HEK293 (cell line): ENCODE data around the gene PRRC2B.
A peak's percentile ranks its signal among the peaks of the same experiment; 100 is the strongest.

Experiments
- CTCF ChIA-PET: fragments of 350-600 bp; formaldehyde crosslinking; extraction: SDS; loops from one replicate; lab custom pipeline; 2021; ENCODE audit warnings: antibody characterized with exemption; lab: Yijun Ruan, JAX
- POLR2A ChIA-PET: fragments of 300-600 bp; formaldehyde crosslinking; extraction: SDS; loops from one replicate; lab custom pipeline; 2020; ENCODE audit warnings: antibody characterized with exemption, inconsistent platforms; lab: Yijun Ruan, JAX
- H3K27ac ChIP-seq: fragments of 200-500 bp; sonication (Bioruptor generic); 2 replicates; pipeline ENCODE4 v1.5.1; 2014; ENCODE audit warnings: low read depth, low read length, control low read depth, inconsistent platforms; ENCODE audit errors: extremely low read depth
- H3K36me3 ChIP-seq, 2 experiments: fragments of 200-500 bp in 1 of 2; sonication (Bioruptor generic) in 1 of 2; 1 replicate in 1 of 2; 2 replicates in 1 of 2; pipeline ENCODE4 v1.5.1; 2014 to 2017; ENCODE audit warnings: inconsistent platforms in 2 of 2, low read length in 2 of 2; ENCODE audit not compliant: control insufficient read depth in 2 of 2, insufficient read depth in 1 of 2
- H3K4me1 ChIP-seq: fragments of 200-500 bp; sonication (Bioruptor generic); 2 replicates; pipeline ENCODE4 v1.5.1; 2014; ENCODE audit warnings: mild to moderate bottlenecking, low read length, inconsistent platforms; ENCODE audit not compliant: control insufficient read depth, insufficient read depth
- H3K4me3 ChIP-seq: 2 replicates; pipeline ENCODE4 v1.5.1; 2011; ENCODE audit warnings: low read depth, mild to moderate bottlenecking, control low read depth, low read length, moderate library complexity
- H3K9me3 ChIP-seq: fragments of 200-500 bp; sonication (Bioruptor generic); 2 replicates; pipeline ENCODE4 v1.5.1; 2014; ENCODE audit warnings: low read depth, low read length, inconsistent platforms; ENCODE audit not compliant: control insufficient read depth, insufficient read depth
- CTCF ChIP-seq: fragments of 450-650 bp; formaldehyde crosslinking; IDR thresholded peaks from 2 replicates; pipeline ENCODE4 v1.5.1; 2016; ENCODE audit warnings: missing biosample characterization, missing genetic modification characterization
- GLIS1 ChIP-seq: fragments of 450-650 bp; formaldehyde crosslinking; IDR thresholded peaks from 2 replicates; pipeline ENCODE4 v1.5.1; 2016; ENCODE audit warnings: missing biosample characterization, missing genetic modification characterization
- GLIS2 ChIP-seq: fragments of 450-650 bp; formaldehyde crosslinking; IDR thresholded peaks from 2 replicates; pipeline ENCODE4 v1.5.1; 2016; ENCODE audit warnings: missing biosample characterization, missing genetic modification characterization
- KLF9 ChIP-seq: fragments of 450-650 bp; formaldehyde crosslinking; IDR thresholded peaks from 2 replicates; pipeline ENCODE4 v1.5.1; 2016; ENCODE audit warnings: missing biosample characterization, missing genetic modification characterization, low read depth
- MYNN ChIP-seq: fragments of 450-650 bp; formaldehyde crosslinking; IDR thresholded peaks from 2 replicates; pipeline ENCODE4 v1.5.1; 2016; ENCODE audit warnings: missing biosample characterization, missing genetic modification characterization, borderline replicate concordance
- ZBTB17 ChIP-seq: fragments of 450-650 bp; formaldehyde crosslinking; IDR thresholded peaks from 2 replicates; pipeline ENCODE4 v1.5.1; 2016; ENCODE audit warnings: missing biosample characterization, missing genetic modification characterization
- ZIC2 ChIP-seq: fragments of 450-650 bp; formaldehyde crosslinking; IDR thresholded peaks from 2 replicates; pipeline ENCODE4 v1.5.1; 2016; ENCODE audit warnings: missing biosample characterization, missing genetic modification characterization
- ZNF19 ChIP-seq: fragments of 450-650 bp; formaldehyde crosslinking; IDR thresholded peaks from 2 replicates; pipeline ENCODE4; 2016; ENCODE audit warnings: missing biosample characterization, missing genetic modification characterization, low read depth
- ZNF211 ChIP-seq: fragments of 450-650 bp; formaldehyde crosslinking; IDR thresholded peaks from 2 replicates; pipeline ENCODE4 v1.5.1; 2016; ENCODE audit warnings: low read depth, missing biosample characterization, missing genetic modification characterization
- ZNF24 ChIP-seq: fragments of 450-650 bp; formaldehyde crosslinking; IDR thresholded peaks from 2 replicates; pipeline ENCODE4 v1.5.1; 2016; ENCODE audit warnings: missing biosample characterization, missing genetic modification characterization
- ZNF274 ChIP-seq, 2 experiments: fragments of 200-500 bp in 1 of 2; fragments of 450-650 bp in 1 of 2; sonication (Bioruptor generic) in 1 of 2; formaldehyde crosslinking in 1 of 2; IDR thresholded peaks; 2 replicates each; pipeline versions ENCODE4 v1.5.1 to v1.6.1; 2014 to 2016; ENCODE audit warnings: borderline replicate concordance in 1 of 2, inconsistent platforms in 1 of 2, low read length in 1 of 2, missing biosample characterization in 1 of 2, missing genetic modification characterization in 1 of 2
- ZNF292 ChIP-seq: fragments of 450-650 bp; formaldehyde crosslinking; IDR thresholded peaks from 2 replicates; pipeline ENCODE4 v1.5.1; 2016; ENCODE audit warnings: low read depth, missing biosample characterization, missing genetic modification characterization, borderline replicate concordance
- ZNF404 ChIP-seq: fragments of 450-650 bp; formaldehyde crosslinking; IDR thresholded peaks from 2 replicates; pipeline ENCODE4 v1.5.1; 2017; ENCODE audit warnings: missing biosample characterization, missing genetic modification characterization
- ZNF433 ChIP-seq: fragments of 450-650 bp; formaldehyde crosslinking; IDR thresholded peaks from 2 replicates; pipeline ENCODE4 v1.5.1; 2016; ENCODE audit warnings: missing biosample characterization, missing genetic modification characterization, low read depth
- ZNF530 ChIP-seq: fragments of 450-650 bp; formaldehyde crosslinking; IDR thresholded peaks from 2 replicates; pipeline ENCODE4 v1.5.1; 2016; ENCODE audit warnings: low read depth, missing biosample characterization, missing genetic modification characterization
- ZNF548 ChIP-seq: fragments of 450-650 bp; formaldehyde crosslinking; IDR thresholded peaks from 2 replicates; pipeline ENCODE4 v1.5.1; 2016; ENCODE audit warnings: missing biosample characterization, missing genetic modification characterization
- ZNF555 ChIP-seq: fragments of 450-650 bp; formaldehyde crosslinking; conservative IDR thresholded peaks from 2 replicates; pipeline ENCODE4 v1.5.1; 2017; ENCODE audit warnings: missing biosample characterization, mild to moderate bottlenecking, missing genetic modification characterization, inconsistent platforms
- ZNF623 ChIP-seq: fragments of 450-650 bp; formaldehyde crosslinking; IDR thresholded peaks from 2 replicates; pipeline ENCODE4 v1.5.1; 2016; ENCODE audit warnings: missing biosample characterization, missing genetic modification characterization
- ZNF777 ChIP-seq: fragments of 450-650 bp; formaldehyde crosslinking; IDR thresholded peaks from 2 replicates; pipeline ENCODE4 v1.5.1; 2017; ENCODE audit warnings: missing biosample characterization, missing genetic modification characterization, borderline replicate concordance
- TF ChIP-seq, protein P1 (sequence below): fragments of 450-650 bp; formaldehyde crosslinking; IDR thresholded peaks from 2 replicates; pipeline ENCODE4 v1.5.1; 2016; ENCODE audit warnings: missing biosample characterization, missing genetic modification characterization
- TF ChIP-seq, protein P2 (sequence below): fragments of 450-650 bp; formaldehyde crosslinking; IDR thresholded peaks from 2 replicates; pipeline ENCODE4 v1.5.1; 2017; ENCODE audit warnings: missing biosample characterization, missing genetic modification characterization
- TF ChIP-seq, protein P3 (sequence below): fragments of 450-650 bp; formaldehyde crosslinking; IDR thresholded peaks from 2 replicates; pipeline ENCODE4 v1.5.1; 2016; ENCODE audit warnings: missing biosample characterization, missing genetic modification characterization
- TF ChIP-seq, protein P4 (sequence below): fragments of 450-650 bp; formaldehyde crosslinking; IDR thresholded peaks from 2 replicates; pipeline ENCODE4 v1.5.1; 2016; ENCODE audit warnings: missing biosample characterization, missing genetic modification characterization

Gene PRRC2B

DNA sequence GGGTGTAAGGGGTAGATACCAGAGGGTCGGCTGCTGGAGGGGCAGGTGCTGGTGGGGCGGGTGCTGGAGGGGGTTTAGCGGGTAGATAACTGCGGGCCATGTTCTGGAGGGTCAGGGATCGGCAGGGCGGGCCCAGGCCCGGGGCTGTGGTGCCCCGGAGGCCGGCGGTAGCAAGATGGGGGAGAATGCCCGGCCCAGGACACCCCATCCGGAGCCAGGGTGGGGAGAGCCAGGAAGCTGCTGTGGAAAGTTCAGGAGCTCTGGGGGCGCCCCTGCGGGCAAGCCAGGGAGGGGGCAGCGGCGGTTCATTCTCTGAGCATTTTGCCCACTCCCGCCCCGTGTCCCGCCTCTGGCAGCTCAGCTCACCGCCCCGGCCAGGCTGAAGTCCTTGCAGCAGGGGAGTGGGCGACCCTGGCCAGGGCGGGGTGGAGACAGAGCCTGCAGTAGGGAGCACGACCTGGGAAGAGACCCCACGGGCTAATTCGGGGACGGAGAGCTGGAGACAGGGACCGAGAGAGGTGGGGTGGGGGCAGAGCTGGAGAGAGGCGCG lies 152.0 kb downstream of the PRRC2B start (continued):
- TF ChIP-seq CTCF (no peak), ZNF777 (tag by site-specific recombination) (peak; percentile 64; the same call in 1 of the 2 replicates)

- Histone ChIP-seq H3K4me3 (peak overlapping the region; percentile 28), H3K9me3 (no peaks in the 10 kb centered on the region), H3K36me3 (no peaks in the 10 kb centered on the region), H3K27ac (peak overlapping the region; percentile 36; the same call in 1 of the 2 replicates), H3K4me1 (0 out of 2 replicates have a peak, but pooled peaks cover 3% of the 10 kb centered on the region)
- CTCF ChIA-PET: interaction anchor here (0.6 to 1.2 kb wide), 9 partner anchors 11 to 940 kb away, joined by 3 to 4 read pairs (median 3); no protein-coding TSS in a partner anchor
- POLR2A ChIA-PET: interaction anchor here (0.5 to 1.7 kb wide), 8 partner anchors 13 to 229 kb away, joined by 3 to 7 read pairs (median 4); no protein-coding TSS in a partner anchor
- TF ChIP-seq ZNF292 (tag by site-specific recombination) (no peak), ZNF24 (tag by site-specific recombination) (no peak), GLIS2 (tag by site-specific recombination) (peak; percentile 84), GLIS1 (tag by site-specific recombination) (peak; percentile 95), ZNF19 (tag by site-specific recombination) (no peak), ZNF548 (no peak), KLF9 (tag by site-specific recombination) (0 out of 2 replicates have a peak, but pooled peaks have one; percentile 17), MYNN (tag by site-specific recombination) (no peak), ZNF623 (no peak), ZNF433 (tag by site-specific recombination) (no peak), ZIC2 (peak; percentile 93), ZBTB17 (0 out of 2 replicates have a peak, but pooled peaks have one; percentile 3), ZNF555 (tag by site-specific recombination) (no peak), ZNF404 (tag by site-specific recombination) (no peak), ZNF777 (tag by site-specific recombination) (0 out of 2 replicates have a peak, but pooled peaks have one; percentile 6), ZNF211 (tag by site-specific recombination) (no peak), ZNF274 (IDR thresholded peaks at IDR 0.05; ENCODE audit: low read length) (no peak), ZNF274 (tag by site-specific recombination; IDR thresholded peaks at IDR 0.05; ENCODE audit: borderline replicate concordance) (no peak), ZNF530 (tag by site-specific recombination) (no peak)
- TF ChIP-seq, protein P1, sequence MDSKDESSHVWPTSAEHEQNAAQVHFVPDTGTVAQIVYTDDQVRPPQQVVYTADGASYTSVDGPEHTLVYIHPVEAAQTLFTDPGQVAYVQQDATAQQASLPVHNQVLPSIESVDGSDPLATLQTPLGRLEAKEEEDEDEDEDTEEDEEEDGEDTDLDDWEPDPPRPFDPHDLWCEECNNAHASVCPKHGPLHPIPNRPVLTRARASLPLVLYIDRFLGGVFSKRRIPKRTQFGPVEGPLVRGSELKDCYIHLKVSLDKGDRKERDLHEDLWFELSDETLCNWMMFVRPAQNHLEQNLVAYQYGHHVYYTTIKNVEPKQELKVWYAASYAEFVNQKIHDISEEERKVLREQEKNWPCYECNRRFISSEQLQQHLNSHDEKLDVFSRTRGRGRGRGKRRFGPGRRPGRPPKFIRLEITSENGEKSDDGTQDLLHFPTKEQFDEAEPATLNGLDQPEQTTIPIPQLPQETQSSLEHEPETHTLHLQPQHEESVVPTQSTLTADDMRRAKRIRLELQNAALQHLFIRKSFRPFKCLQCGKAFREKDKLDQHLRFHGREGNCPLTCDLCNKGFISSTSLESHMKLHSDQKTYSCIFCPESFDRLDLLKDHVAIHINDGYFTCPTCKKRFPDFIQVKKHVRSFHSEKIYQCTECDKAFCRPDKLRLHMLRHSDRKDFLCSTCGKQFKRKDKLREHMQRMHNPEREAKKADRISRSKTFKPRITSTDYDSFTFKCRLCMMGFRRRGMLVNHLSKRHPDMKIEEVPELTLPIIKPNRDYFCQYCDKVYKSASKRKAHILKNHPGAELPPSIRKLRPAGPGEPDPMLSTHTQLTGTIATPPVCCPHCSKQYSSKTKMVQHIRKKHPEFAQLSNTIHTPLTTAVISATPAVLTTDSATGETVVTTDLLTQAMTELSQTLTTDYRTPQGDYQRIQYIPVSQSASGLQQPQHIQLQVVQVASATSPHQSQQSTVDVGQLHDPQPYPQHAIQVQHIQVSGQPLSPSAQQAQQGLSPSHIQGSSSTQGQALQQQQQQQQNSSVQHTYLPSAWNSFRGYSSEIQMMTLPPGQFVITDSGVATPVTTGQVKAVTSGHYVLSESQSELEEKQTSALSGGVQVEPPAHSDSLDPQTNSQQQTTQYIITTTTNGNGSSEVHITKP: peak; percentile 77; the same call in 1 of the 2 replicates
- TF ChIP-seq, protein P2, sequence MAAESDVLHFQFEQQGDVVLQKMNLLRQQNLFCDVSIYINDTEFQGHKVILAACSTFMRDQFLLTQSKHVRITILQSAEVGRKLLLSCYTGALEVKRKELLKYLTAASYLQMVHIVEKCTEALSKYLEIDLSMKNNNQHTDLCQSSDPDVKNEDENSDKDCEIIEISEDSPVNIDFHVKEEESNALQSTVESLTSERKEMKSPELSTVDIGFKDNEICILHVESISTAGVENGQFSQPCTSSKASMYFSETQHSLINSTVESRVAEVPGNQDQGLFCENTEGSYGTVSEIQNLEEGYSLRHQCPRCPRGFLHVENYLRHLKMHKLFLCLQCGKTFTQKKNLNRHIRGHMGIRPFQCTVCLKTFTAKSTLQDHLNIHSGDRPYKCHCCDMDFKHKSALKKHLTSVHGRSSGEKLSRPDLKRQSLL (tag by site-specific recombination): 0 out of 2 replicates have a peak, but pooled peaks have one; percentile 35
- TF ChIP-seq, protein P3, sequence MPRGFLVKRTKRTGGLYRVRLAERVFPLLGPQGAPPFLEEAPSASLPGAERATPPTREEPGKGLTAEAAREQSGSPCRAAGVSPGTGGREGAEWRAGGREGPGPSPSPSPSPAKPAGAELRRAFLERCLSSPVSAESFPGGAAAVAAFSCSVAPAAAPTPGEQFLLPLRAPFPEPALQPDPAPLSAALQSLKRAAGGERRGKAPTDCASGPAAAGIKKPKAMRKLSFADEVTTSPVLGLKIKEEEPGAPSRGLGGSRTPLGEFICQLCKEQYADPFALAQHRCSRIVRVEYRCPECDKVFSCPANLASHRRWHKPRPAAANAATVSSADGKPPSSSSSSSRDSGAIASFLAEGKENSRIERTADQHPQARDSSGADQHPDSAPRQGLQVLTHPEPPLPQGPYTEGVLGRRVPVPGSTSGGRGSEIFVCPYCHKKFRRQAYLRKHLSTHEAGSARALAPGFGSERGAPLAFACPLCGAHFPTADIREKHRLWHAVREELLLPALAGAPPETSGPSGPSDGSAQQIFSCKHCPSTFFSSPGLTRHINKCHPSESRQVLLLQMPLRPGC: no peak
- TF ChIP-seq, protein P4, sequence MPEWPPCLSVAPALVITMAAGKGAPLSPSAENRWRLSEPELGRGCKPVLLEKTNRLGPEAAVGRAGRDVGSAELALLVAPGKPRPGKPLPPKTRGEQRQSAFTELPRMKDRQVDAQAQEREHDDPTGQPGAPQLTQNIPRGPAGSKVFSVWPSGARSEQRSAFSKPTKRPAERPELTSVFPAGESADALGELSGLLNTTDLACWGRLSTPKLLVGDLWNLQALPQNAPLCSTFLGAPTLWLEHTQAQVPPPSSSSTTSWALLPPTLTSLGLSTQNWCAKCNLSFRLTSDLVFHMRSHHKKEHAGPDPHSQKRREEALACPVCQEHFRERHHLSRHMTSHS (tag by site-specific recombination): no peak
These were observed 152.6 kb downstream of the PRRC2B start for GRCh38 chr9:131546336-131547084.
